NCI-H524 treated with DMSO at 0.1 percent for 48 hours (cell line): ENCODE results near the gene VILL.
"Not testable (repeated sequence)": the region's sequence is repeated elsewhere in the genome, so short reads cannot be mapped to it uniquely, and the experiment has no call there.

Source experiments
- DNase-seq: peaks from one replicate; lab custom pipeline; 2025; lab: John Stamatoyannopoulos, UW

The VILL gene

GRCh38 chr3:37963635-37964034, 27.0 kb upstream of the VILL start:
- no peak for DNase-seq

GRCh38 chr3:37964146-37964545, 26.4 kb upstream of the VILL start:
- DNase-seq = no peak

- no peak for DNase-seq
Measured at GRCh38 chr3:37964716-37965115, 25.9 kb upstream of the VILL start.

GRCh38 chr3:37967260-37967881, 23.2 kb upstream of the VILL start:
- DNase-seq = no peak

GRCh38 chr3:37968199-37968598, 22.4 kb upstream of the VILL start:
- DNase-seq = no peak

GRCh38 chr3:37968813-37969595, 21.6 kb upstream of the VILL start:
- DNase-seq = no peak

- no peak for DNase-seq
Measured at GRCh38 chr3:37969596-37970100, 20.9 kb upstream of the VILL start.

- no peak for DNase-seq
Measured at GRCh38 chr3:37970802-37971201, 19.8 kb upstream of the VILL start.

- DNase-seq = peak; percentile 60
Measured at GRCh38 chr3:37971467-37971866, 19.1 kb upstream of the VILL start.

- not testable (repeated sequence) for DNase-seq
Measured at GRCh38 chr3:37972056-37972455, 18.5 kb upstream of the VILL start.

- DNase-seq = peak; percentile 60
Measured at GRCh38 chr3:37973246-37974054, 17.1 kb upstream of the VILL start.

- no peak for DNase-seq
Measured at GRCh38 chr3:37974121-37975083, 16.2 kb upstream of the VILL start.

- no peak for DNase-seq
Measured at GRCh38 chr3:37979541-37980461, 10.8 kb upstream of the VILL start.

- no peak for DNase-seq
Measured at GRCh38 chr3:37980462-37981347, 9.9 kb upstream of the VILL start.

GRCh38 chr3:37981348-37981664, 9.3 kb upstream of the VILL start:
- no peak for DNase-seq

GRCh38 chr3:37982331-37982730, 8.3 kb upstream of the VILL start:
- no peak for DNase-seq

GRCh38 chr3:37984051-37984450, 6.5 kb upstream of the VILL start:
- no peak for DNase-seq

GRCh38 chr3:37984596-37984995, 6.0 kb upstream of the VILL start:
- no peak for DNase-seq

GRCh38 chr3:37985637-37986320, 4.8 kb upstream of the VILL start:
- DNase-seq = no peak
